Right atrium auricular region (tissue), 2 donors: ENCODE data around the gene FAM83C. TPM values are rescaled to one million over a fixed set of nuclear protein-coding genes. Genes with fewer than 3 reads are reported as not detected.

ENCODE experiments used
- DNase-seq: peaks from one replicate; pipeline ENCODE4 v3.0.0-alpha.2; 2019; ENCODE audit warnings: low spot score
- H3K27ac ChIP-seq, 2 donors: fragments of 200-600 bp; sonication (generic); 1 replicate in 1 of 2; 2 replicates in 1 of 2; pipeline ENCODE4 v1.5.1; 2016 to 2019
- H3K27me3 ChIP-seq, 2 donors: fragments of 200-600 bp; sonication (generic); one replicate each; pipeline versions ENCODE4 v1.5.1 to v1.6.0; 2017 to 2019
- H3K36me3 ChIP-seq: fragments of 200-600 bp; sonication (generic); one replicate; pipeline ENCODE4 v1.5.1; 2016
- H3K4me1 ChIP-seq, 2 donors: fragments of 200-600 bp; sonication (generic); one replicate each; pipeline versions ENCODE4 v1.5.1 to v1.6.0; 2017 to 2019
- H3K4me3 ChIP-seq, 2 donors: fragments of 200-600 bp; sonication (generic); 1 replicate in 1 of 2; 2 replicates in 1 of 2; pipeline ENCODE4 v1.5.1; 2017 to 2019; ENCODE audit warnings: mild to moderate bottlenecking in 1 of 2, moderate library complexity in 1 of 2
- H3K9me3 ChIP-seq, 2 donors: fragments of 200-600 bp; sonication (generic); one replicate each; pipeline ENCODE4 v1.5.1; 2019
- CTCF ChIP-seq, 2 donors: fragments of 200-600 bp; sonication (generic); IDR thresholded peaks; one replicate each; pipeline ENCODE4 v1.5.1; 2019; ENCODE audit warnings: antibody characterized with exemption in 2 of 2
- total RNA-seq, 2 donors: library from RNA; depleted of rRNA; stranded (reverse); fragments of >200 nt; gene quantifications; one replicate each; pipeline ENCODE4 v1.1.0, GENCODE V29; 2016

Gene FAM83C
- total RNA-seq, 2 donors from 2014 or later = not detected

GRCh38 chr20:35251613-35251940 lies 40.6 kb downstream of the FAM83C start:
- no peaks in the 10 kb centered on the region for H3K9me3 ChIP-seq
- no peak for TF ChIP-seq CTCF (IDR thresholded peaks at IDR 0.05)
- no peak for DNase-seq
- H3K27ac ChIP-seq = no peak overlapping the region
- no peaks in the 10 kb centered on the region for H3K36me3 ChIP-seq
- H3K4me3 ChIP-seq = no peak overlapping the region
- no peaks in the 10 kb centered on the region for H3K4me1 ChIP-seq
- H3K27me3 ChIP-seq = no peaks in the 10 kb centered on the region

- no peak for DNase-seq
- Histone ChIP-seq H3K27ac (no peak overlapping the region), H3K9me3 (no peaks in the 10 kb centered on the region), H3K4me3 (no peak overlapping the region), H3K4me1 (no peaks in the 10 kb centered on the region), H3K27me3 (no peaks in the 10 kb centered on the region), H3K36me3 (no peaks in the 10 kb centered on the region)
- TF ChIP-seq CTCF (IDR thresholded peaks at IDR 0.05) = no peak
These were observed 43.4 kb downstream of the FAM83C start for GRCh38 chr20:35248641-35249475.

- no peak for TF ChIP-seq CTCF (IDR thresholded peaks at IDR 0.05)
- no peak overlapping the region for H3K4me3 ChIP-seq
- H3K4me1 ChIP-seq = no peaks in the 10 kb centered on the region
- DNase-seq = no peak
- H3K27me3 ChIP-seq = no peaks in the 10 kb centered on the region
- no peaks in the 10 kb centered on the region for H3K9me3 ChIP-seq
- H3K36me3 ChIP-seq = no peaks in the 10 kb centered on the region
- no peak overlapping the region for H3K27ac ChIP-seq
These were observed 45.5 kb downstream of the FAM83C start for GRCh38 chr20:35246723-35247122.

- no peak overlapping the region for H3K27ac ChIP-seq
- H3K27me3 ChIP-seq = no peaks in the 10 kb centered on the region
- H3K9me3 ChIP-seq = no peaks in the 10 kb centered on the region
- TF ChIP-seq CTCF (IDR thresholded peaks at IDR 0.05) = no peak
- DNase-seq = no peak
- H3K4me3 ChIP-seq = no peak overlapping the region
- H3K4me1 ChIP-seq = no peaks in the 10 kb centered on the region
- no peaks in the 10 kb centered on the region for H3K36me3 ChIP-seq
These were observed 48.2 kb downstream of the FAM83C start for GRCh38 chr20:35243986-35244385.

GRCh38 chr20:35243317-35243716 lies 48.9 kb downstream of the FAM83C start:
- H3K4me3 ChIP-seq = no peak overlapping the region
- no peaks in the 10 kb centered on the region for H3K9me3 ChIP-seq
- TF ChIP-seq CTCF (IDR thresholded peaks at IDR 0.05) = no peak
- no peak for DNase-seq
- no peaks in the 10 kb centered on the region for H3K4me1 ChIP-seq
- H3K27me3 ChIP-seq = no peaks in the 10 kb centered on the region
- H3K27ac ChIP-seq = no peak overlapping the region
- H3K36me3 ChIP-seq = no peaks in the 10 kb centered on the region

- no peak for DNase-seq
- H3K36me3 ChIP-seq = no peaks in the 10 kb centered on the region
- no peaks in the 10 kb centered on the region for H3K9me3 ChIP-seq
- no peak overlapping the region for H3K4me3 ChIP-seq
- H3K4me1 ChIP-seq = no peaks in the 10 kb centered on the region
- no peak overlapping the region for H3K27ac ChIP-seq
- H3K27me3 ChIP-seq = no peaks in the 10 kb centered on the region
- TF ChIP-seq CTCF (IDR thresholded peaks at IDR 0.05) = no peak
These were observed 51.4 kb downstream of the FAM83C start for GRCh38 chr20:35240811-35241293.
